NCI-H345 treated with DMSO at 0.1 percent for 48 hours (cell line): ENCODE results near the gene LRP5.
A peak's percentile ranks its signal among the peaks of the same experiment; 100 is the strongest.

ENCODE experiments used
- DNase-seq: peaks from one replicate; lab custom pipeline; 2025; ENCODE audit not compliant: unreplicated experiment; lab: John Stamatoyannopoulos, UW

The LRP5 gene

GRCh38 chr11:68369756-68370155 lies 57.4 kb downstream of the LRP5 start:
- DNase-seq: no peak

GRCh38 chr11:68370211-68371111 lies 58.1 kb downstream of the LRP5 start:
- DNase-seq: no peak

GRCh38 chr11:68371171-68372041 lies 59.0 kb downstream of the LRP5 start:
- DNase-seq: no peak

- no peak for DNase-seq
Measured at GRCh38 chr11:68372114-68372513, 59.7 kb downstream of the LRP5 start.

GRCh38 chr11:68372625-68373024 lies 60.2 kb downstream of the LRP5 start:
- no peak for DNase-seq

- DNase-seq: no peak
Measured at GRCh38 chr11:68373189-68373814, 60.9 kb downstream of the LRP5 start.

GRCh38 chr11:68373815-68374501 lies 61.6 kb downstream of the LRP5 start:
- DNase-seq: no peak

- no peak for DNase-seq
Measured at GRCh38 chr11:68374531-68374930, 62.1 kb downstream of the LRP5 start.

- DNase-seq: no peak
Measured at GRCh38 chr11:68375337-68375736, 62.9 kb downstream of the LRP5 start.

- DNase-seq: no peak
Measured at GRCh38 chr11:68375766-68376165, 63.4 kb downstream of the LRP5 start.

- no peak for DNase-seq
Measured at GRCh38 chr11:68377389-68377795, 65.0 kb downstream of the LRP5 start.

- no peak for DNase-seq
Measured at GRCh38 chr11:68379206-68379605, 66.8 kb downstream of the LRP5 start.

- no peak for DNase-seq
Measured at GRCh38 chr11:68380786-68381622, 68.6 kb downstream of the LRP5 start.

- no peak for DNase-seq
Measured at GRCh38 chr11:68381716-68382115, 69.3 kb downstream of the LRP5 start.

GRCh38 chr11:68382358-68382998 lies 70.1 kb downstream of the LRP5 start:
- no peak for DNase-seq

GRCh38 chr11:68383976-68384501 lies 71.6 kb downstream of the LRP5 start:
- DNase-seq: peak; percentile 12

GRCh38 chr11:68384530-68385081 lies 72.2 kb downstream of the LRP5 start:
- no peak for DNase-seq

GRCh38 chr11:68385128-68385527 lies 72.7 kb downstream of the LRP5 start:
- DNase-seq: no peak
